Measurements from ENCODE around the gene NCK2. TPM values are rescaled to one million over a fixed set of nuclear protein-coding genes. Genes with fewer than 3 reads are reported as not detected.

NCK2 gene
- total RNA-seq, 1 donor from 2014 or later: 90.0 TPM

- no peak for FAIRE-seq
- H3K4me3 ChIP-seq (ENCODE audit: low read depth, low read length): no peak overlapping the region
Observed at GRCh38 chr2:105812180-105813044, 67.7 kb downstream of the NCK2 start.

GRCh38 chr2:105813045-105813315 is 68.3 kb downstream of the NCK2 start:
- DNase-seq (ENCODE audit: low read depth): no peak
- Histone ChIP-seq H3K27me3 (ENCODE audit: control insufficient read depth, insufficient read depth, low read length) (no peaks in the 10 kb centered on the region), H3K36me3 (ENCODE audit: control insufficient read depth, insufficient read depth, low read length) (no peaks in the 10 kb centered on the region), H3K4me3 (ENCODE audit: low read depth, low read length) (no peak overlapping the region)
- no peak for FAIRE-seq
- no peak for TF ChIP-seq CTCF (IDR thresholded peaks at IDR 0.05; ENCODE audit: insufficient read depth, low read length, severe bottlenecking)

More at GRCh38 chr2:105812180-105813044, 67.7 kb downstream of the NCK2 start:
- H3K36me3 ChIP-seq (ENCODE audit: control insufficient read depth, insufficient read depth, low read length): no peaks in the 10 kb centered on the region
- DNase-seq (ENCODE audit: low read depth): peak; percentile 86
- TF ChIP-seq CTCF (IDR thresholded peaks at IDR 0.05; ENCODE audit: insufficient read depth, low read length, severe bottlenecking): no peak
- no peaks in the 10 kb centered on the region for H3K27me3 ChIP-seq (ENCODE audit: control insufficient read depth, insufficient read depth, low read length)

- DNase-seq (ENCODE audit: low read depth) (no peak), FAIRE-seq (peak; percentile 32)
- TF ChIP-seq CTCF (IDR thresholded peaks at IDR 0.05; ENCODE audit: insufficient read depth, low read length, severe bottlenecking): no peak
- Histone ChIP-seq H3K4me3 (ENCODE audit: low read depth, low read length) (no peak overlapping the region), H3K36me3 (ENCODE audit: control insufficient read depth, insufficient read depth, low read length) (no peaks in the 10 kb centered on the region), H3K27me3 (ENCODE audit: control insufficient read depth, insufficient read depth, low read length) (no peaks in the 10 kb centered on the region)
Observed at GRCh38 chr2:105813405-105813804, 68.7 kb downstream of the NCK2 start.

GRCh38 chr2:105814291-105814940 is 69.7 kb downstream of the NCK2 start:
- FAIRE-seq: no peak
- H3K4me3 ChIP-seq (ENCODE audit: low read depth, low read length): no peak overlapping the region
- no peaks in the 10 kb centered on the region for H3K36me3 ChIP-seq (ENCODE audit: control insufficient read depth, insufficient read depth, low read length)
- DNase-seq (ENCODE audit: low read depth): peak; percentile 74
- no peak for TF ChIP-seq CTCF (IDR thresholded peaks at IDR 0.05; ENCODE audit: insufficient read depth, low read length, severe bottlenecking)
- H3K27me3 ChIP-seq (ENCODE audit: control insufficient read depth, insufficient read depth, low read length): no peaks in the 10 kb centered on the region

- Histone ChIP-seq H3K27me3 (ENCODE audit: control insufficient read depth, insufficient read depth, low read length) (no peaks in the 10 kb centered on the region), H3K4me3 (ENCODE audit: low read depth, low read length) (no peak overlapping the region), H3K36me3 (ENCODE audit: control insufficient read depth, insufficient read depth, low read length) (peaks cover 1% of the 10 kb centered on the region)
- FAIRE-seq (no peak), DNase-seq (ENCODE audit: low read depth) (no peak)
- TF ChIP-seq CTCF (IDR thresholded peaks at IDR 0.05; ENCODE audit: insufficient read depth, low read length, severe bottlenecking): no peak
Observed at GRCh38 chr2:105815401-105815800, 70.7 kb downstream of the NCK2 start.

Measured in bronchial epithelial cell (primary cell).